ENCODE data around the gene HBEGF.

The HBEGF gene

DNA sequence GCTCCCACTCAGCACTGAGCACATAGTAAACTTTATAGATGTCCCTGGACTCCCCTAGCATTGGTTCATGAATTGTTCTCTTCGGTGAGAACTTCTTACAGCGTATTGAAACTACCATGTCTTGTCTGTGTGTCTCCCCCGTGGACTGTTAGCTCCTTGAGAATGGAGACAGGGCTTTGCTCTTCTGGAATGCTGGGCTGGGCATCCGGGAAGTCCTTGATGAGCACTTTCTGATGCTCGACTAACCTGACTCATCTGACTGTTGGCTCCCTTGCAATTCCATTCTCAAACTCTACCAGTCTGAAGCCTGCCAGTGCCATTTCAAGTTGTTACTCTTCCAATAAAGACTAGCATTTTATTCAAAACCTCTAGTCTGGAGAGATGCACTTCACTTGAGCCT lies 28.5 kb downstream of the HBEGF start:
- POLR2A ChIA-PET, result interaction anchor here (2.3 kb wide), 1 partner anchor 29 kb away, joined by 9 read pairs; the partner anchor contains the start of gene HBEGF
- no peak for DNase-seq (ENCODE audit: extremely low spot score)
- TF ChIP-seq, protein P1, sequence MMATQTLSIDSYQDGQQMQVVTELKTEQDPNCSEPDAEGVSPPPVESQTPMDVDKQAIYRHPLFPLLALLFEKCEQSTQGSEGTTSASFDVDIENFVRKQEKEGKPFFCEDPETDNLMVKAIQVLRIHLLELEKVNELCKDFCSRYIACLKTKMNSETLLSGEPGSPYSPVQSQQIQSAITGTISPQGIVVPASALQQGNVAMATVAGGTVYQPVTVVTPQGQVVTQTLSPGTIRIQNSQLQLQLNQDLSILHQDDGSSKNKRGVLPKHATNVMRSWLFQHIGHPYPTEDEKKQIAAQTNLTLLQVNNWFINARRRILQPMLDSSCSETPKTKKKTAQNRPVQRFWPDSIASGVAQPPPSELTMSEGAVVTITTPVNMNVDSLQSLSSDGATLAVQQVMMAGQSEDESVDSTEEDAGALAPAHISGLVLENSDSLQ (IDR thresholded peaks at IDR 0.05), result no peak
- TF ChIP-seq SUZ12 (IDR thresholded peaks at IDR 0.05) (no peak), TARDBP (IDR thresholded peaks at IDR 0.05) (no peak), ELF4 (IDR thresholded peaks at IDR 0.05) (no peak), CTBP1 (IDR thresholded peaks at IDR 0.05; ENCODE audit: borderline replicate concordance) (no peak)
- CTCF ChIA-PET, result interaction anchor here (0.6 to 1.9 kb wide), 3 partner anchors 10 to 28 kb away, joined by 4 to 6 read pairs (median 4); partner anchors contain the start of gene HBEGF

DNA sequence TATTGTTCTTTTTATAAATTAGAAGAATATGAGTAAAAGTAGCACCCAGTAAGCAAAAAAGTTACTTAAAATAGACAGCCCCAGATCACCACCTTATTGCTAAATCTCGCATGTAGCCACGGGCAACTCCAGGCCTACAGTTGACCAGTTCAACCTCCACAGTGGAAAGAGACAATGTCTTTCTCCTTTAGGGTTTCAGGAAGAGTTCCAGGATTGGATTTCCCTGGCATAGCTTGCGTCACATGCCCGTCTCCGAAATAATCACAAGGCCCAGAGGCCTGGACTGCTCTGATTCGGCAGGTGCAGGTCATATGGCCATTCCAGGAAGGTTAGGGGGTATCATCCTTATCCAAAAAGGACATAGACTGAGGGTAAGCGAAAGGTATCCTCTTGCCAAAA lies 33.6 kb downstream of the HBEGF start:
- POLR2A ChIA-PET, result interaction anchor here (2.6 to 2.8 kb wide), 2 partner anchors 10 to 33 kb away, joined by 18 to 22 read pairs; partner anchors contain the start of genes HBEGF and PFDN1
- TF ChIP-seq L3MBTL2 (conservative IDR thresholded peaks at IDR 0.05) (no peak), CTBP1 (IDR thresholded peaks at IDR 0.05; ENCODE audit: borderline replicate concordance) (no peak), ZNF384 (IDR thresholded peaks at IDR 0.05) (no peak), TARDBP (IDR thresholded peaks at IDR 0.05) (no peak), ARNT (IDR thresholded peaks at IDR 0.05) (no peak), BHLHE40 (IDR thresholded peaks at IDR 0.05; ENCODE audit: borderline replicate concordance) (no peak), HDGF (IDR thresholded peaks at IDR 0.05; ENCODE audit: borderline replicate concordance) (no peak), FOXM1 (IDR thresholded peaks at IDR 0.05; ENCODE audit: borderline replicate concordance) (no peak)
- no peak for DNase-seq (ENCODE audit: extremely low spot score)
- CTCF ChIA-PET, result no interaction called here

DNA sequence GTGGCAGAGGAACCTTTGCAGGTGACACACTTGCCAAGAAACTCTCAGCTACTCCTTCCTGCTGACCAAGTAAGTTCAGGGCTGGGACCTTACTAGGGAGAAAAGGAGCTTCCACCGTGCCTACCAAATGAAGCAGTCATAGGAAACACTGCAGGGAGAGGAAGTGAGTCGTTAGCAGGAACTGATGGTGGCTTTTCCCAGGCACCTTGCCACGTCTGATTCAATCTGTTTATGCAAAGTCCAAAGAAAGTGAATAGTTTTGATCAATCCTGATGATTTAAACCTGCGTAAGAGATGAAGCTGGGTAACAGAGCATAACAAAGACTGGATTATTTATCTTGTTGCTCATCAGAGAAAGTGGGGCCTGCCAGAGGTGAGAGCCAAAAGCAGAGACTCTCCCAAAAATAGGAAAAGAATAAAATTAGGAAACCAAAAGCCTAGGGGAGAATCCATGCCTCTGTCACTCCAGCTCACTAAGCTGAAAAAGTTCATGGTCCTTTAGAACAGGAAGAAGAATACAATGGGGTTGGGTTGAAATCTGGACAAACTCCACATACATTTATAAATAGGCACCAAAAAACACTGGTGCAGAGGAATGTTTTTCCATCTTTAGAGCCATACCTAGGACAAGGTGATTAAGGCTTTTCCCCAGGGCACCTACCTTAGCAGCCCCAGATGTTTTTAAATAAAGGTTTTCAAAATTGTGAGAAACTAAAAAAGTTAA lies 34.2 kb downstream of the HBEGF start:
- CTCF ChIA-PET, result interaction anchor here (0.6 to 0.9 kb wide), 2 partner anchors 16 to 34 kb away, joined by 3 to 4 read pairs; partner anchors contain the start of gene HBEGF

DNA sequence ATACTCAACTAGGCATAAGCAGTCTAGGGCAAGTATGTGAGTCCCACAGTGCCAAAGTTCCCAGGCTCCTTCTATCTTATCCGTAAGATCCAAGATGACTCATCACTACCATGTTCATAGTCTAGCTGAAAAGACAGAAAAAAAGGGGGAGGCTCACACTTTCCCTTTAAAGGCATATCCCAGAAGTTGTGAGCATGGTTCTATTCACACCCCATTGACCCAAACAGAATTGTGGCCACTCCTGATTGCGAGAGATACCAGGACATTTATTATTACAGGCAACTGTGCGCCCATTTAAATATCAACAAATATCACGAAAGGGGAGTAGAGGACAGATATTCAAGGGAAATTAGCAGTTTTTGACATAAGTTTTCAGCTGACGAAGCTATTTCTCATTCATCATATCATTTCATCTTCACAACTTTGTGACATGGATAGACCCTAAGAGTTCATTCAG lies 35.4 kb downstream of the HBEGF start:
- DNase-seq (ENCODE audit: extremely low spot score), result no peak
- CTCF ChIA-PET, result interaction anchor here (0.5 to 1.0 kb wide), 3 partner anchors 40 to 67 kb away, joined by 3 to 4 read pairs (median 4); no protein-coding TSS in a partner anchor
- POLR2A ChIA-PET, result interaction anchor here (2.6 to 2.8 kb wide), 2 partner anchors 9 to 35 kb away, joined by 18 to 22 read pairs; partner anchors contain the start of genes HBEGF and PFDN1
- TF ChIP-seq FOXK2 (IDR thresholded peaks at IDR 0.05), result no peak
- no peak for TF ChIP-seq FOXM1 (IDR thresholded peaks at IDR 0.05; ENCODE audit: borderline replicate concordance)
- TF ChIP-seq ZNF384 (IDR thresholded peaks at IDR 0.05), result no peak
- no peak for TF ChIP-seq ARNT (IDR thresholded peaks at IDR 0.05)
- no peak for TF ChIP-seq CTBP1 (IDR thresholded peaks at IDR 0.05; ENCODE audit: borderline replicate concordance)
- no peak for TF ChIP-seq FOXA1 (IDR thresholded peaks at IDR 0.05)
- no peak for TF ChIP-seq L3MBTL2 (conservative IDR thresholded peaks at IDR 0.05)
- no peak for TF ChIP-seq HDGF (IDR thresholded peaks at IDR 0.05; ENCODE audit: borderline replicate concordance)
- TF ChIP-seq SUZ12 (IDR thresholded peaks at IDR 0.05), result no peak
- no peak for TF ChIP-seq NFRKB (IDR thresholded peaks at IDR 0.05)
- no peak for TF ChIP-seq TARDBP (IDR thresholded peaks at IDR 0.05)
- TF ChIP-seq, protein P1 (IDR thresholded peaks at IDR 0.05), result no peak
- no peak for TF ChIP-seq SP1 (IDR thresholded peaks at IDR 0.05)
- no peak for TF ChIP-seq ELF4 (IDR thresholded peaks at IDR 0.05)
- TF ChIP-seq LEF1 (IDR thresholded peaks at IDR 0.05; ENCODE audit: borderline replicate concordance), result no peak

More for the DNA sequence above, 34.2 kb downstream of the HBEGF start:
- TF ChIP-seq, protein P1 (IDR thresholded peaks at IDR 0.05), result no peak
- TF ChIP-seq ARNT (IDR thresholded peaks at IDR 0.05) (no peak), BHLHE40 (IDR thresholded peaks at IDR 0.05; ENCODE audit: borderline replicate concordance) (no peak), L3MBTL2 (conservative IDR thresholded peaks at IDR 0.05) (no peak), FOXA1 (IDR thresholded peaks at IDR 0.05) (no peak), FOXK2 (IDR thresholded peaks at IDR 0.05) (no peak)
- no peak for DNase-seq (ENCODE audit: extremely low spot score)
- POLR2A ChIA-PET, result interaction anchor here (2.6 to 2.8 kb wide), 2 partner anchors 10 to 34 kb away, joined by 18 to 22 read pairs; partner anchors contain the start of genes HBEGF and PFDN1

DNA sequence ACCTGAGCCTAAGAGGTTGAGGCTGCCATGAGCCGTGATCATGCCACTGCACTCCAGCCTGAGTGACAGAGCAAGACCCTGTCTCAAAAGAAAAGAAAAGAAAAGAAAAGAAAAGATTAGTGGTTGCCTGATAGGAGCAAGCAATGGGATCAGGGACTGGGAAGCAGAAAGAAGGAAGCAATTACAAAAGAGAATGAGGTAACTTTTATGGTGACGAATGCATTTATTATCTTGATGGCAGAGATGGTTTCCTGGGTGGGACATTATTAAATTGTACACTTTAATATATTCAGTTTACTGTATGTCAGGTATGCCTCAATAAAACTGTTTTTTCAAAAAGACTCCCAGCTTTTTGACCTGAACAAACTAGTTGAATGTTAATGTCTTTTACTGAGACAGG lies 36.0 kb downstream of the HBEGF start:
- POLR2A ChIA-PET, result interaction anchor here (2.6 to 2.8 kb wide), 2 partner anchors 8 to 35 kb away, joined by 18 to 22 read pairs; partner anchors contain the start of genes HBEGF and PFDN1
- CTCF ChIA-PET, result interaction anchor here (0.6 to 1.0 kb wide), 2 partner anchors 41 to 49 kb away, joined by 3 to 4 read pairs; no protein-coding TSS in a partner anchor
- no peak for TF ChIP-seq FOXK2 (IDR thresholded peaks at IDR 0.05)
- no peak for TF ChIP-seq L3MBTL2 (conservative IDR thresholded peaks at IDR 0.05)
- TF ChIP-seq SUZ12 (IDR thresholded peaks at IDR 0.05), result no peak
- TF ChIP-seq FOXM1 (IDR thresholded peaks at IDR 0.05; ENCODE audit: borderline replicate concordance), result no peak
- no peak for TF ChIP-seq ELF4 (IDR thresholded peaks at IDR 0.05)
- TF ChIP-seq BHLHE40 (IDR thresholded peaks at IDR 0.05; ENCODE audit: borderline replicate concordance), result no peak
- no peak for TF ChIP-seq TARDBP (IDR thresholded peaks at IDR 0.05)
- no peak for DNase-seq (ENCODE audit: extremely low spot score)

DNA sequence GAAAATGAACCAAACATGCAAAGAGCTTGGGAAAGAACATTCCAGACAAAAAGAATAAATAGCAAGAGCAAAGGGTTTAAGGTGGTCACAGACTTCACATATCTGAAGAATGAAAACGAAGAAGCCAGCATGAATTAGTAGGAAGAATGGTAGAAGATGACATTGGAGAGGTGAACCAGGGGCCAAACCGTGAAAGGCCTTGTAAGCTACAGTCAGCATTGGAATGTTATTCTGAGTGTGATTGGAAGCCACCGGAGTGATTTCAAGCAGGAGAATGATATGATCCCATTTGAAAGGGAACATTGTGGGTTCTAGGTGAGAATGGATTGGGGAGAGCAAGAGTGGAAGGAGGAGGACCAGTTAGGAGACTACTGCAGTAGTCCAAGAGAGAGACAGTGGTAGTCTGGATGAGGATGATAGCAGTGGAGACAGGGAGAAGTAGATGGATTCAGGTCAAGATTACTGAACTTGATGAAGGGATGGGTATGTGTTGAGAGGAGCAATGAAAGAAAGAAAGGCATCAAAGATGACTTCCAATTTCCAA lies 36.6 kb downstream of the HBEGF start:
- DNase-seq (ENCODE audit: extremely low spot score), result no peak
- ChIA-PET POLR2A (interaction anchor here (0.9 kb wide), 1 partner anchor 12 kb away, joined by 3 read pairs; no protein-coding TSS in a partner anchor), CTCF (interaction anchor here (1.5 kb wide), 1 partner anchor 36 kb away, joined by 4 read pairs; no protein-coding TSS in a partner anchor)
- TF ChIP-seq, protein P1 (IDR thresholded peaks at IDR 0.05), result no peak
- no peak for TF ChIP-seq SUZ12 (IDR thresholded peaks at IDR 0.05)
- no peak for TF ChIP-seq FOXM1 (IDR thresholded peaks at IDR 0.05; ENCODE audit: borderline replicate concordance)
- TF ChIP-seq BHLHE40 (IDR thresholded peaks at IDR 0.05; ENCODE audit: borderline replicate concordance), result no peak
- no peak for TF ChIP-seq FOXA1 (IDR thresholded peaks at IDR 0.05)
- TF ChIP-seq CTBP1 (IDR thresholded peaks at IDR 0.05; ENCODE audit: borderline replicate concordance), result no peak
- no peak for TF ChIP-seq SP1 (IDR thresholded peaks at IDR 0.05)
- TF ChIP-seq ARNT (IDR thresholded peaks at IDR 0.05), result no peak
- TF ChIP-seq HDGF (IDR thresholded peaks at IDR 0.05; ENCODE audit: borderline replicate concordance), result no peak
- no peak for TF ChIP-seq FOXK2 (IDR thresholded peaks at IDR 0.05)
- TF ChIP-seq TARDBP (IDR thresholded peaks at IDR 0.05), result no peak
